GM23248 (cell line): ENCODE data around the gene PRPF38B.

ENCODE experiments used
- EZH2 ChIP-seq: fragments of 200-600 bp; sonication (generic); IDR thresholded peaks from 2 replicates; pipeline ENCODE4 v1.6.1; 2018; ENCODE audit warnings: antibody characterized with exemption, mild to moderate bottlenecking; ENCODE audit not compliant: insufficient read depth, poor library complexity, severe bottlenecking
- EZH2phosphoT487 ChIP-seq: fragments of 200-600 bp; sonication (generic); IDR thresholded peaks from 2 replicates; pipeline ENCODE4 v1.6.1; 2018; ENCODE audit warnings: antibody characterized with exemption, moderate library complexity, mild to moderate bottlenecking, low read depth; ENCODE audit not compliant: insufficient read depth

DNA sequence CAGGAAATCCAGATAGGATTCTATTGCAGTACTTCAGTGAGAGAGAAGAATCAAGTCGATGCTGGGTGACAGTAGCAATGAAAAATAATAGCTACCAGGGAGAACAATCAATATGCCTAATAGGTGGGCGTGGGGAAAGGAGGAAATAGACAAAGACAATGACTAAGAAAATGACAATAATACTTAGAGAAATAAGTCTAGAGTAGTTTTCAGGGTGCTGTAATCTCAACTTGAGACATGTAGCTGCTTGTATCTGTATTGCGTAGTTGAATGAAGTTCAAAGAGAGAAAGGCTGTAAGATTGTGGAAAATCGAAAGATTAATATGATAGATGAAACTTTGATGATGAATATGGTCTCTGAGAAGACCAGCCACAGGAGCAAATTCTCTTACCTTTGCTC, 57.0 kb downstream of the PRPF38B start:
- no peak for TF ChIP-seq EZH2
- no peak for TF ChIP-seq EZH2phosphoT487
